Measurements from ENCODE around the gene CDC25C. TPM values are rescaled to one million over a fixed set of nuclear protein-coding genes. Genes with fewer than 3 reads are reported as not detected.
A peak's percentile ranks its signal among the peaks of the same experiment; 100 is the strongest.

CDC25C gene
- polyA plus RNA-seq, 2 of the 4 experiments (the other 2 are of a cell fraction): 12.6 to 19.3 TPM

- TF ChIP-seq, protein P1, sequence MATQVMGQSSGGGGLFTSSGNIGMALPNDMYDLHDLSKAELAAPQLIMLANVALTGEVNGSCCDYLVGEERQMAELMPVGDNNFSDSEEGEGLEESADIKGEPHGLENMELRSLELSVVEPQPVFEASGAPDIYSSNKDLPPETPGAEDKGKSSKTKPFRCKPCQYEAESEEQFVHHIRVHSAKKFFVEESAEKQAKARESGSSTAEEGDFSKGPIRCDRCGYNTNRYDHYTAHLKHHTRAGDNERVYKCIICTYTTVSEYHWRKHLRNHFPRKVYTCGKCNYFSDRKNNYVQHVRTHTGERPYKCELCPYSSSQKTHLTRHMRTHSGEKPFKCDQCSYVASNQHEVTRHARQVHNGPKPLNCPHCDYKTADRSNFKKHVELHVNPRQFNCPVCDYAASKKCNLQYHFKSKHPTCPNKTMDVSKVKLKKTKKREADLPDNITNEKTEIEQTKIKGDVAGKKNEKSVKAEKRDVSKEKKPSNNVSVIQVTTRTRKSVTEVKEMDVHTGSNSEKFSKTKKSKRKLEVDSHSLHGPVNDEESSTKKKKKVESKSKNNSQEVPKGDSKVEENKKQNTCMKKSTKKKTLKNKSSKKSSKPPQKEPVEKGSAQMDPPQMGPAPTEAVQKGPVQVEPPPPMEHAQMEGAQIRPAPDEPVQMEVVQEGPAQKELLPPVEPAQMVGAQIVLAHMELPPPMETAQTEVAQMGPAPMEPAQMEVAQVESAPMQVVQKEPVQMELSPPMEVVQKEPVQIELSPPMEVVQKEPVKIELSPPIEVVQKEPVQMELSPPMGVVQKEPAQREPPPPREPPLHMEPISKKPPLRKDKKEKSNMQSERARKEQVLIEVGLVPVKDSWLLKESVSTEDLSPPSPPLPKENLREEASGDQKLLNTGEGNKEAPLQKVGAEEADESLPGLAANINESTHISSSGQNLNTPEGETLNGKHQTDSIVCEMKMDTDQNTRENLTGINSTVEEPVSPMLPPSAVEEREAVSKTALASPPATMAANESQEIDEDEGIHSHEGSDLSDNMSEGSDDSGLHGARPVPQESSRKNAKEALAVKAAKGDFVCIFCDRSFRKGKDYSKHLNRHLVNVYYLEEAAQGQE (IDR thresholded peaks at IDR 0.05): peak; percentile 38; the same call in 1 of the 2 replicates
- no peak for TF ChIP-seq EHF (CRISPR knock-in tag; IDR thresholded peaks at IDR 0.05)
- peak; percentile 60 to 94; a peak in 4 of 5 replicates for TF ChIP-seq JUN (IDR thresholded peaks at IDR 0.05)
- TF ChIP-seq TFCP2L1 (CRISPR knock-in tag; IDR thresholded peaks at IDR 0.05): peak; percentile 98
- peak; percentile 37; the same call in 1 of the 2 replicates for TF ChIP-seq CBX2 (IDR thresholded peaks at IDR 0.05; ENCODE audit: borderline replicate concordance, low read depth)
- TF ChIP-seq RARB (CRISPR knock-in tag; IDR thresholded peaks at IDR 0.05): peak; percentile 72
- TF ChIP-seq RNF2 (IDR thresholded peaks at IDR 0.05; ENCODE audit: borderline replicate concordance, low read depth): no peak
- TF ChIP-seq PBX3 (IDR thresholded peaks at IDR 0.05): peak; percentile 62; the same call in 1 of the 2 replicates
- no peak for TF ChIP-seq EP300 (IDR thresholded peaks at IDR 0.05)
- TF ChIP-seq HOXB13 (CRISPR knock-in tag; IDR thresholded peaks at IDR 0.05; ENCODE audit: low read depth): no peak
- no peak for TF ChIP-seq HDAC2 (IDR thresholded peaks at IDR 0.05)
- TF ChIP-seq MAX (IDR thresholded peaks at IDR 0.05): peak; percentile 76
- TF ChIP-seq, protein P2, sequence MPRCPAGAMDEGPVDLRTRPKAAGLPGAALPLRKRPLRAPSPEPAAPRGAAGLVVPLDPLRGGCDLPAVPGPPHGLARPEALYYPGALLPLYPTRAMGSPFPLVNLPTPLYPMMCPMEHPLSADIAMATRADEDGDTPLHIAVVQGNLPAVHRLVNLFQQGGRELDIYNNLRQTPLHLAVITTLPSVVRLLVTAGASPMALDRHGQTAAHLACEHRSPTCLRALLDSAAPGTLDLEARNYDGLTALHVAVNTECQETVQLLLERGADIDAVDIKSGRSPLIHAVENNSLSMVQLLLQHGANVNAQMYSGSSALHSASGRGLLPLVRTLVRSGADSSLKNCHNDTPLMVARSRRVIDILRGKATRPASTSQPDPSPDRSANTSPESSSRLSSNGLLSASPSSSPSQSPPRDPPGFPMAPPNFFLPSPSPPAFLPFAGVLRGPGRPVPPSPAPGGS (IDR thresholded peaks at IDR 0.05): peak; percentile 95
- TF ChIP-seq ATOH8 (CRISPR knock-in tag; IDR thresholded peaks at IDR 0.05; ENCODE audit: low read depth): peak; percentile 70; the same call in 1 of the 2 replicates
- no peak; a peak in 1 of 5 replicates for TF ChIP-seq RAD21 (conservative IDR thresholded peaks at IDR 0.05 in 1 of 2, IDR thresholded peaks at IDR 0.05 in 1 of 2)
- peak; percentile 87; the same call in 1 of the 2 replicates for TF ChIP-seq HOXA7 (CRISPR knock-in tag; IDR thresholded peaks at IDR 0.05)
- no peak for TF ChIP-seq ZNF302 (CRISPR knock-in tag; IDR thresholded peaks at IDR 0.05)
- peak; percentile 88; the same call in 1 of the 2 replicates for TF ChIP-seq TP53 (CRISPR knock-in tag; IDR thresholded peaks at IDR 0.05)
- TF ChIP-seq, protein P3, sequence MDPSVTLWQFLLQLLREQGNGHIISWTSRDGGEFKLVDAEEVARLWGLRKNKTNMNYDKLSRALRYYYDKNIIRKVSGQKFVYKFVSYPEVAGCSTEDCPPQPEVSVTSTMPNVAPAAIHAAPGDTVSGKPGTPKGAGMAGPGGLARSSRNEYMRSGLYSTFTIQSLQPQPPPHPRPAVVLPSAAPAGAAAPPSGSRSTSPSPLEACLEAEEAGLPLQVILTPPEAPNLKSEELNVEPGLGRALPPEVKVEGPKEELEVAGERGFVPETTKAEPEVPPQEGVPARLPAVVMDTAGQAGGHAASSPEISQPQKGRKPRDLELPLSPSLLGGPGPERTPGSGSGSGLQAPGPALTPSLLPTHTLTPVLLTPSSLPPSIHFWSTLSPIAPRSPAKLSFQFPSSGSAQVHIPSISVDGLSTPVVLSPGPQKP (IDR thresholded peaks at IDR 0.05; ENCODE audit: low read depth, low read length): no peak
- TF ChIP-seq GATA3 (IDR thresholded peaks at IDR 0.05; ENCODE audit: borderline replicate concordance): peak; percentile 97
- TF ChIP-seq POLR2AphosphoS2 (conservative IDR thresholded peaks at IDR 0.05; ENCODE audit: low read length): no peak
- TF ChIP-seq, protein P4, sequence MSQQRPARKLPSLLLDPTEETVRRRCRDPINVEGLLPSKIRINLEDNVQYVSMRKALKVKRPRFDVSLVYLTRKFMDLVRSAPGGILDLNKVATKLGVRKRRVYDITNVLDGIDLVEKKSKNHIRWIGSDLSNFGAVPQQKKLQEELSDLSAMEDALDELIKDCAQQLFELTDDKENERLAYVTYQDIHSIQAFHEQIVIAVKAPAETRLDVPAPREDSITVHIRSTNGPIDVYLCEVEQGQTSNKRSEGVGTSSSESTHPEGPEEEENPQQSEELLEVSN (IDR thresholded peaks at IDR 0.05; ENCODE audit: borderline replicate concordance, low read depth): 0 out of 2 replicates have a peak, but pooled peaks have one; percentile 22
- TF ChIP-seq ZFP36 (IDR thresholded peaks at IDR 0.05; ENCODE audit: borderline replicate concordance, partially characterized antibody): no peak
- no peak for TF ChIP-seq RCOR1 (IDR thresholded peaks at IDR 0.05; ENCODE audit: low read depth, low read length)
- TF ChIP-seq JUNB (IDR thresholded peaks at IDR 0.05): no peak
- no peak for TF ChIP-seq EHMT2 (IDR thresholded peaks at IDR 0.05; ENCODE audit: low read depth)
Measured at GRCh38 chr5:138337685-138338410, 6.2 kb upstream of the CDC25C start, which contains the start of gene FAM53C (continued).

Measured in A549 (cell line).